NCI-H1092 (cell line): ENCODE data around the gene ADCY4.

Source experiments
- DNase-seq: peaks from one replicate; lab custom pipeline; 2025; lab: John Stamatoyannopoulos, UW

The ADCY4 gene

DNA sequence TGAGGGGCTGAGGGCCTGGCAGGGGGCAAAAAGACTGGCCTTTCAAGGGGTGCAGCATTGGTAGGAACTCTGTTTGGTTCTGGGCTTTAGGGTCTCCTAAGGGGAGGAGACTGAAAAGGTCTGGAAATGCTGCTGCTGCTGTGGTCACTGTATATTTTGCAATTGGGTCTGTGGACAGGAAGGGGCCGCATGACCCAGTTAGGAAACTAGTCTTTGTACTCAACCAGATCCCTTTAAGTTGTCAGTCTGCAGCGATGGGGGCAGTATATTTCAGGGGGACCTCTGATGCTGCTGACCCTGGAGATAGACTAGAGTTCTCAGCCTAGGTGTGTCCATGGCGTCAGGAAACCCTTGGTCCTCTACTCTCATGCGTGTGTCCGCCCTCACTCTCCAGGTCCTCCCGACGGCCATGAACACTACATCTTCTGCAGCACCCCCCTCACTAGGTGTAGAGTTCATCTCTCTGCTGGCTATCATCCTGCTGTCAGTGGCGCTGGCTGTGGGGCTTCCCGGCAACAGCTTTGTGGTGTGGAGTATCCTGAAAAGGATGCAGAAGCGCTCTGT is 19.5 kb downstream of the ADCY4 start:
- DNase-seq: no peak

DNA sequence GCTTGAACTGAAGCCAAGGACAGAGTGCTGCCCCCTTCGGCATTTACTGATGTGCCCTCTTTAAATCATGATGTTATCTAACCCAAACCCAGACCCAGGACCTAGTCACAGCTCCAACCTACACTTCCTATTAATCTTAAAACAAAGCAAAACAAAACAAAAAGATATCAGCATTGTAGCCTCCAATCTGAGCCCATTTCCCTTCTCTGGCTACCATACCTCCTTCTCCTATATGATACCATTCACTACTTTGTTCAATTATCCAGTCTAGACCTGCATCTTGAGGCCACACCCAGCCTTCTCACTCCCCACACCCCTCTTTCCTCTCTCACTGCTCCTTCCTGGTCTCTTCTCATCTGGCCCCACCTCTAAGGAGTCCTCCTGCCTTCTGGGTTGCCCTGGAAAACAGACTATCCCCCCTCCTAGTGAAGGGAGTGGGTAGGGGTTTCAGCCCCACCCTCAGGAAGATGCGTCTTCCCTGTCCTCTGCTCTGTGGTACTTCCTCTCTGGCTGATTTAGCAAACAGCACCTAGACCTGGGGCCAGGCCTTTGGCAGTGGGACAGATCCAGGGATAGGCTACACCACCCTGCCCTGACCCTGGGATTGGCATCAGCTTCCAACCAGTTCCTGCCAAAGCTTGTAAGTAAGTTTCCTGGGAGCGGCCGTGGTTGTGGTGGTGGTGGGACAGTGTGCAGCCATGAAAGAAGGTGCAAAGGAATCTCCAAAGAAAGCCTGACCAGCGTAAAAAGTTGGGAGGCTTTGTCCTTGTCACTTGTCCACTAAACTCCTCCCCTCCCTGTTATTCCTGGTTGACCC is 20.3 kb downstream of the ADCY4 start:
- DNase-seq: no peak

DNA sequence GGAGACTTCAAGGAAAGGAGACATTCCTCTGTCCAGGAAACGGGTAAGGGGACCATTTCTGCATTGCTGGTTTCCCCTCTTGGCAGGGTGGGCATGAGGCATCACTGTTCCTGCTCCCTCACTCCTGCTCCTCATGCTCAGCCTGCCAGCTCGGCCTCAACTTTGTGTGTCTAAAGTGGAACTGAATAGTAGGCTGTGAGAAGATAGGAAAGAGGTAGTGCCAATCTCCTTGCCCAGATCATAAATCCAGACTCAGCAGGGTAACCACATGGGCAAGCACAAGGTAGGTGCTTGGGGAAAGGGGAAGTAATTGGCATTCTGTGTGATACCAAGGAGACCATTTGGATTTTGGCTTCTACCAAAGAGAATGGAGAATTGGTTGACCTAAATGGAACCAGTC is 21.0 kb downstream of the ADCY4 start:
- DNase-seq: no peak

DNA sequence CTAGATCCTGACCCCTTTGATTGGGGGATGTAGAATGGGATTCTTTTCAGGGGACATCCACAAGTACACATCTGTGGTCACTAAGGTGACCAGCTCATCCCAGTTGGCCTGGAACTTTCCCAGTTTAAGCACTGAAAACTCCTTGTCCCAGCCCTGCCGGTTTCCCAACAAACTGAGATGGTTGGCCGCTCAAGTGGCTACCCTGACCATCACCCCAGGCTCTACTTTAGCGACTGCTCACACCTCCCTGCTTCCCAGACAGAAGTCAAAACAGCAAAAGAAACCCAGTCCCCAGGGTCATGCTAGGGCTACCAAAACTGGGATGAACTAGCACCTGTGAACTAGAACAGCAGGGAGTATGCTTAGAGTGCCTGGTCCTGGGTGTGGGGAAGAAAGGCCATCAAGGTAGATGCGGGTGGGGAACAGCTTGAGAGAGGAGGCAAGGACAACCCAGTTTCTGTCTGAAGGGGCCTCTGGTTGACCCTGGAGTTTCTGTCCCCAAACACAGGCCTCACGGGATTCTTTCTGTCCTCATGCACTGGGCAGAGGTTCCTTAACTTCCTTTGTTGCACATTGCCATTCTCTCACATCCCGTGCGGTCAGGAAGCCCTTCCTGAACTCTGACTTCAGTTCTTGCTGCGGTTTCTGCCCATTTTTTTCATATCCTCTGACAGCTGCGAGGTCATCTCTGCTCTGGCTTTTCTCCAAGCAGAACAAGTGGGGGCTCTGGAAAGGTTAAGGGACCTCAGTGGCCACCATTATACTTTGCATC is 21.9 kb downstream of the ADCY4 start:
- no peak for DNase-seq

DNA sequence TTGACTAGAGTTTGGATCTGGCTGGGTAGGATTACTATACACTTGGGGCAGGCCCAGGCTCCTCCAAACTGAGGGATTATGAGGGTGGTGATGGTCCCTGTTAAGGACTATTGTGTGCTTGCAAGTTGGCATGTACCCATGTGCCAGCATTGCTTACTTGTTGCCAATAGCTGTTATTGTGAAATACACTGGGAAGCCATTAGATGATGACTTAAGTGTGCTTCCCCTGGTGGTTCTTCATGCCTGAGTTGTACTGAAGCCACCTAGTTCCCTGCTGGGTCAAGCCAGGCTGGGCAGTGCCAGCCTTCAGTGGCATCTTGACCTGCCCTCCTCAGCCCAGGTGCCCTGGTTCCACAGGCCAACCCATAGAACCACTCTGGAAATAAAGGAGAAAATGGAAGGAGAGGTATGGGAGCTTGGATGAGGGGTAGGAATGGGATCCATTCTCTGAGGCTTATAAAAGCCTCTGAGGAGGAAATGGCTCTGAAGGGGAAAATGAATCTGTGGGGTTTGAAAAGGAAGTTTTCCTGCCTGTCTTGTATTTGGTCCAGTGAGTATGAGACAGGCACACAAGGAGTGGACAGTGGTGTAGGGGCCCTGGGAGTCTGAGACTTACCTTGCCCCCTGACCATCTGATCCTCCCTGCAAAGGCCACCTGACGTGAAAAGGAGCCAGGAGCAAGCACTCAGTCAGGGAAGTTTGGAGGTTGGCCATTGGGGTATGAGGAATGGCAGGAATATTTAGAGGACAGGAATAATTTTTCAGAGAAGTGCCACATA is 22.8 kb downstream of the ADCY4 start:
- no peak for DNase-seq

DNA sequence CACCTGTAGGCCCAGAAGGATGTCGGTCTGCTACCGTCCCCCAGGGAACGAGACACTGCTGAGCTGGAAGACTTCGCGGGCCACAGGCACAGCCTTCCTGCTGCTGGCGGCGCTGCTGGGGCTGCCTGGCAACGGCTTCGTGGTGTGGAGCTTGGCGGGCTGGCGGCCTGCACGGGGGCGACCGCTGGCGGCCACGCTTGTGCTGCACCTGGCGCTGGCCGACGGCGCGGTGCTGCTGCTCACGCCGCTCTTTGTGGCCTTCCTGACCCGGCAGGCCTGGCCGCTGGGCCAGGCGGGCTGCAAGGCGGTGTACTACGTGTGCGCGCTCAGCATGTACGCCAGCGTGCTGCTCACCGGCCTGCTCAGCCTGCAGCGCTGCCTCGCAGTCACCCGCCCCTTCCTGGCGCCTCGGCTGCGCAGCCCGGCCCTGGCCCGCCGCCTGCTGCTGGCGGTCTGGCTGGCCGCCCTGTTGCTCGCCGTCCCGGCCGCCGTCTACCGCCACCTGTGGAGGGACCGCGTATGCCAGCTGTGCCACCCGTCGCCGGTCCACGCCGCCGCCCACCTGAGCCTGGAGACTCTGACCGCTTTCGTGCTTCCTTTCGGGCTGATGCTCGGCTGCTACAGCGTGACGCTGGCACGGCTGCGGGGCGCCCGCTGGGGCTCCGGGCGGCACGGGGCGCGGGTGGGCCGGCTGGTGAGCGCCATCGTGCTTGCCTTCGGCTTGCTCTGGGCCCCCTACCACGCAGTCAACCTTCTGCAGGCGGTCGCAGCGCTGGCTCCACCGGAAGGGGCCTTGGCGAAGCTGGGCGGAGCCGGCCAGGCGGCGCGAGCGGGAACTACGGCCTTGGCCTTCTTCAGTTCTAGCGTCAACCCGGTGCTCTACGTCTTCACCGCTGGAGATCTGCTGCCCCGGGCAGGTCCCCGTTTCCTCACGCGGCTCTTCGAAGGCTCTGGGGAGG is 23.9 kb downstream of the ADCY4 start, which contains the start of gene LTB4R:
Gene LTB4R, plus strand, starts transcription at position 857 of the 959 bp plus-strand sequence. CDS start 4,150 bp downstream, outside the sequence.
- no peak for DNase-seq

DNA sequence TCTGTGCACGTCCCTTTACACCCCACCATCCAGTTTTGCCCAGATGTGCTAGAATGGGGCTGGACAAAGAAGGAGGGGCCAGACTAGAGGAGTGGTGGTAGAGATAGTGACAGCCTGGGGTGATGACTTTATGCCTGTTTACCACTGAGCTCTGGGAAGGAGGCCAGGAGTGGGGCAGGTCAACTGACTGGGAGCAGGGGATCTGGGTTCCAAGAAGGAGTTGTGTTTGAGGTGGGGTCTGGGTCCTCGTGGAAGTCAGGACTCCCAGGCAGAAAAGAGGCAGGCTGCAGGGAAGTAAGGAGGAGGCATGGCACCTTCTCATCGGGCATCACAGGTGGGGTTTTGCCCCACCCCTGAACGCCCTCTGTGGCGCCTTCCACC is 24.6 kb downstream of the ADCY4 start:
- no peak for DNase-seq

DNA sequence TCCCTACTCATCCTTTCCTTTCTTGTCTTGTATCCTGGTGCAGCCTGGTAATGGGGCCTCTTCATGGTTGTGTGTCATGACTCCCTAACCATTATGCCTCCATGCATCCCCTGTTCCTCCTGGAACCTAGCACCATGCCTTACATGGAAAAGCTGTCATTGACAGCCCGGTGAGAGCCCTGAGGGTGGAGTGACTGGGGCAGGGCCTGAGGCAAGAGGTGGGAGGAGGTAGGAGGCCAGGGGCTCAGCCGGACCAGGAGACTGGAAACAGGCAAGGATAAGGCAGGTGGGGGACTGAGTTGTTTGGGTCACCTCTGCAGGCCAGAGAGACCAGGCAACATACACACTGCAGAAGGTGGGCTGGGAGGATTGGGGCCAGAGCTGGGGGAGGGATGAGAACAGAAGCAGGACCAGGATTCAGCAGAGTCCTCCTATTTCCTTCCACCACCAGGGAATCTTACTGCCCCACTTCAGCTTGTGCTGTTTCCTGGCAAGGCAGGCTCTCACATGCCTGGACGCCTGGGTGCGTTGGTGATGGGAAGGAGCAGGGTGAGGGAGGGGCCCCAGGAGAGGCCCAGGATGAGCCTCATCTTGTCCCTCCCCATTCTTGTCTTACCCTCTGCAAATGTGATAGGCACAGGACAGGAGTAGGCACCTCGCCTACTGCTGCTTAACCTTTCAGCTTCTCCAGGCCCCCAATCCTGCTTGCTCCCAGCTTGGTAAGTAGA is 25.2 kb downstream of the ADCY4 start, which contains the start of gene LTB4R2:
Gene LTB4R2, plus strand, starts transcription at position 603 of the 727 bp plus-strand sequence. CDS start 525 bp downstream, outside the sequence.
- no peak for DNase-seq

DNA sequence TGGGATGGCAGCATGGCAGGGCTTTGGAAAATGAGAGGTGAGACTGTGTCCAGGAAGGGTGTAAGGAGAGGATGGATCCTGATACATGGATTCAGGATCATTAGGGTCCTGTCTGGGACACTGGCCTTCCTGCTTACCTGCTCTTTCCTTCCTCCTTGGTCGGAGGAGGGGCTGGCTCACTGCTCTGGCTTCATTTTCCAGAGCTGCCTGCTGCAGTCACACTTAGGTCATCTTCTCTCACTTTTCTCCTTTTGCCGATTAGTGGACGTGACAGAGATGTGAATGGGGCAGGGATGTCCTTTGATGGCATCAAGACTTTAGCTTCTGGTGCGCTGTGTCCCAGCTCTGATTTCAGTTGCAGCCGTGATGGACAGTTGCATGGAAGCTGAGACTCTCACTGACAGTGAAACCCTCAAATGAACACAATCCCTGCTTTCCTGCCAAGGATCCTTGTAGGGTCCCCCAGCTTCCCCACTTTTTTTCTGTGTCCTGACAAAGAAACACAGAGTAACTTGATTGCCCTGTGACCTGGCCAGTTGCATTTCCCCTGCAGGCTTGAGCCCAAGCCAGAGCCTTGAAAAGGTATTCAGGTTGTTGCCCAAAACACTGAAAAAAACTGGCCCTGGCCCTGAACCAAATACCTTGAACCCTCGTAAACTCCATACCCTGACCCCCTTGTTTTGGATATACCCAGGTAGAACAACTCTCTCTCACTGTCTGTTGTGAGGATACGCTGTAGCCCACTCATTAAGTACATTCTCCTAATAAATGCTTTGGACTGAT is 26.3 kb downstream of the ADCY4 start:
- no peak for DNase-seq

DNA sequence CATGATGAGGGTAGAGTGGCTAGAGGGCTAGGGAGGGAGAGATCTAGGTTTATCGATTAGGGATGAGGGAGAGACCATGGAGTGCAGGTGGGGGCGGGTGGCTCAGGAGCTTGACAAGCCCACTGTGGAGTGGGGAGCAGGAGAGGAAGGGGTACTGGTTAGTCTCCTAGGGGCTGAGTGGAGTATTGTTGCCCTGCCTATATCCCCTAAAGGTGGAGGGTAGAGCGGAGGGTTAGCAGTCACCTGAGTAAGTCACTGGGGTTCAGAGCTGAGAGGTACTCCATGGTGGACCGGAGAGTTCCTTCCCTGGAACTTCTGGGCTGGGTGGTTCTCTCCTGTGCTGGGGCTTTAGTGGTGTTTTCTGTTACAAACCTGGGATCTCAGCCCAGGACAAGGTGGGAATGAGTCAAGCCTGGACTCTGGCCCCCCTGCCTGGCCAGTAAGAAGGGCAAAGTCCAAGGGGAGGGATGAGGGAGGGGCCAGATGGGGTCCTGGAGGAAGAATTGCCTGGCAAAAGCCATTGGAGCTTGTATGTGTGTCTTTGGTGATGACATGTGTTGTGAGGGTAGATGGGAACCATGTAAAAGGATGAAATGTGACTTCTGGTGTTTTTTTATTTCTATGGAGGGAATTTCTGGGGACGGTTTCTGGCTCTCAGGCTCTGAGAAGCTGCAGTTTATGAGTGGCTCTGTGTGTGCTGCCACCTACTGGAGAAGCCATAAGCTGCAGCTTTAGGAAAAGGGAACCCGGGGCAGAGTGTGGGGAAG is 27.1 kb downstream of the ADCY4 start, which contains the start of gene CIDEB:
Gene CIDEB, minus strand, starts transcription at position 403 of the 767 bp plus-strand sequence. Its CDS starts 119 bp downstream, at position 284.
- peak; percentile 6 for DNase-seq

DNA sequence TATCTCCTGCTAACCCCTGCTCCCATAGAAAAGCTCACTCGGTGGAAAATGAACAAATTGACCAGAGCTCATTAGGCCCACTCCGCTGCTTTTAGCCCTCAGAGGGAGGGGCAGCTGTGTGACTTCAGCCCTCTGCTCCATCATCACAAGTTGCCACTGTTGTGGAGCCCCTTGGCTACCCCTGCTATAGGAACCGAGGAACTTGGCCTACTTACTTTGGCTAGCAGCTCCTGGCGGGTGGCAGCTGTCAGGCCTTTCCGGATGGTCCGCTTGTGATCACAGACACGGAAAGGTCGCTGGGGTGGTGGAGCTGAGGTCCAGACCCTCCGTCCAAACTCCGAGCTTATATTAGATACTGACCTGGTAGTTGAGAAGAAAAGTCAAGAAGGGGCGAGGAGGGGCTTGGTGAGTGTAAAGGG is 27.7 kb downstream of the ADCY4 start:
- DNase-seq: no peak

DNA sequence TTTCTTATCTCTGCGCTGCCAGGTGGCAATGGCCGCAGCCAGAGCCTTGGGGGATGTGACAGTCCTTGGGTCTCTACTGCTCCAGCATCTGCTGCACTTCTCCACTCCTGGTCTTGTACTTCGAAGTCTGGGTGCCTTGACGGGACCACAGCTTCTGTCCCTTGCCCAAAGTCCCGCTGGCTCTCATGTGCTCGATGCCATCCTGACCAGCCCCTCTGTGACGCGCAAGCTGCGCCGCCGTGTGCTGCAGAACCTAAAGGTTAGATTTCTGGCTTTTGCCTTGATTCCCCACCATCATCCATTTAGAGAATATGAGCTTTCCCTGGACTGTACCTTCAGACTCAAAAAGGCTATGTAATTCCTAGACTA is 30.9 kb downstream of the ADCY4 start:
- DNase-seq: no peak

DNA sequence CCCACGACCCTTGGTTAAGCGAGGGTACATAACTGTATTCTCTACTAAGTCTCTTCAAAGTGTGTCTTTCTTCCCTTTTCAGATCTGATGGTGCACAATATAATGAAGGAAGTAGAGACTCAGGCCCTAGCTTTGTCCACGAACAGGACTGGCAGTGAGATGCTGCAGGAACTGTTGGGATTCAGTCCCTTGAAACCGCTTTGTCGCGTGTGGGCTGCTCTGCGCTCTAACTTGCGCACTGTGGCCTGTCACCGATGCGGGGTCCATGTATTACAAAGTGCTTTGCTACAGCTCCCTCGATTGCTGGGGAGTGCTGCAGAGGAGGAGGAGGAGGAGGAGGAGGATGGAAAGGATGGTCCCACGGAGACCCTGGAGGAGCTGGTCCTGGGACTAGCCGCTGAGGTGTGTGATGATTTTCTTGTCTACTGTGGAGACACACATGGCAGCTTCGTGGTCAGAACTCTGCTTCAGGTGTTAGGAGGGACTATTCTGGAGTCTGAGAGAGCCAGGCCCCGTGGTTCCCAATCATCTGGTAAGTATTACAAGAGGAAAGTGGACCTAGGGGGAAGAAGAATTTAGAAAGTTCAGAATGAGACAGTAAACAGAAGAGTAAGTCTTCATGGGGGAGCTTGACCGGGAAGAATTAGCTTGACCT is 34.4 kb downstream of the ADCY4 start:
- DNase-seq: no peak

DNA sequence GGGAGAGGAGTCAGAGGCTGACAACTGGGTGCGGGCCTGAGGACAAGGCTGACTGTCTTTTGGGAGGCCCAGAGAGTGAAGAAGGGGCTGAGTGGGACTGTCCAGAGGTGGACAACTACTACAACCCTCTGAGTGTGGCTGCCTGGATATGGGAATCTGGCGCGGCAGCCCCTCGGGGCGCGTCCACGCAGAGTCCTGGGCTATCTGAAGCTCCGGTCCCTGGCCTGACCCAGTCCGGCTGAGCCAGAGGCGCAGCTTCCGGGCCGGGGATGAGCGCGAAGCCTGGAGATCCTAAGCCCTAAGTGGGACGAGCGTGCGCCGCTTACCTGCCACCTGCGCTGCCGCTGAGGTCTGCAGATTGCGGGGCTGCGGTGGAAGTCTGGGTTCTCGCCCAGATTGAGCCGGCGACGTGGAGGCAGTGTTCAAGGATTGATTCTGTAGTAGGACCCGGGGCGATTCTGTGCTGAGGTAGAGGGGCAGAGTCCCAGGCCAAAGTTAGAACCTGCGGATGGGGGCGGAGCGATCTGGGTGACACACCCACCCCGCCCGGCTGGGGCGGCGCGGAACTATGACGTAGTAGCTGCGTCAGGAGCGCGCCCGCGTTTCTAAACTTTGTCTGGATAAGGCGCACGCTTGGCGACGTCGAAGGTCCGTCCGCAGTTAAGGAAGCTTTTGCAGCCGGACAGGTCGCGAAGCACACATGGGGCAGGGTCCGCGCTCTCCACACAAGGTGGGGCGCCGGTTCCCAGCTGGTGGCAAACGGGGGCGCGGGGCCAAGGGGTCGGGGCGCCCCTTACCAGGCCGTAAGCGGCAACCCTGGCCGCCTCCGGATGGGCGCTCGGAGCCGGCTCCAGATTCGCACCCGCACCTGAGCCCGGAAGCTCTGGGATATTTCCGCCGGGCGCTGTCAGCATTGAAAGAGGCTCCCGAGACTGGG is 35.3 kb downstream of the ADCY4 start, which contains the start of the genes DHRS1 and NOP9:
Gene DHRS1, minus strand, starts transcription at position 526 of the 937 bp plus-strand sequence. CDS start 674 bp downstream, outside the sequence.
Gene NOP9, plus strand, starts transcription at position 596 of the 937 bp plus-strand sequence. Its CDS starts 105 bp downstream, at position 701.
- peak; percentile 85 for DNase-seq

DNA sequence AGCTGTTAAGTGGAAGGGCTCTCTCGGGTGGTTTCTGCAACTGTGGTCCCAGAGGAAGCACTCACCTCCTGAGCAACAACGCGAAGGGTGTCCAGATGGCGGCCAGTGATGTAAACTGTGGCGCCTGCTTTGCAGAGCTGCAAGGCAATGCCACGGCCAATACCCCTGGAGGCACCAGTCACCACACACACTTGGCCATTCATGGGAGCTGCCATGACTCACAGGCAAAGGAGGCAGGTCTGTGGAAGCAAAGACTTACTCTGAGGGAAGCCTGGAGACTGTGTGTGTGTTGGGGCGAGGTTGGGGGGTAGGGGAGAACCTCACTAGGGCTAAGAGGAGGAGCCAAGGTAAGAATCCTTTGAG is 36.0 kb downstream of the ADCY4 start:
- no peak for DNase-seq

DNA sequence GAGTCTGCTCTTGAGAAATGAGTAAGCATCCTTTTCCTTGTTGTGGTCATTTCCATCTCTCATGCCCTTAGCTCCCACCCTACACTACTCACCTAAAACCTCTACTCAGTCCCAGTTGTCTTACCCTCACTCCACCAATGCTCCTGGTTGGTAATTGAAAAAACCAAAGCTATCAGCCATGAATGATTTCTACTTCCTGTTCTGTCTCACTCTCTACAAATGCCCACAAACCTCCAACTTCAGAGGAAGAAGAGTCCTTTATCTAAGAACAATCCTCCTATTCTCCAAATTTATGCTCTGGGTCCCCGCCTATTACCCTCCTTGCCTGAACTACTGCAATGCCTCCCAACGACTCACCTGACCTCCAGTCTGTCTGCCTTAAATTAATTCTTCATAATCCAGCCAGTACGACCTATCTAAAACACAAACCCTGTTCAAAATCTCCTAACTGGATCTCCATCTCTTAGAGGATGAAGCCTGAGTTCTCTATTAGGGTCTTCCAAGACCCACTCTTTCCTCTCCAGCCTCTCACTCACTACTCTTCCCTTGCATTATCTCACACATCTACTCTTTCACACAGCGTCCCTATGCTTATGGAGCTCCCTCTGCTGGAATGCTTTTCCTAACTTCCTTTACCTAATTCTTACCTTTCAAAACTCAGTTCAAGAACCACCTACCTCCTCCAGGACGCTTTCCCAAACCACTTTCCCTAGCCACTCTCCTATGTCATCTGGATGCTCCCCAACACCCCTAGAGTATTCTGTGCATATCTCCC is 37.5 kb downstream of the ADCY4 start:
- no peak for DNase-seq
